Measurements from ENCODE around the gene MEG3.

Gene MEG3

DNA sequence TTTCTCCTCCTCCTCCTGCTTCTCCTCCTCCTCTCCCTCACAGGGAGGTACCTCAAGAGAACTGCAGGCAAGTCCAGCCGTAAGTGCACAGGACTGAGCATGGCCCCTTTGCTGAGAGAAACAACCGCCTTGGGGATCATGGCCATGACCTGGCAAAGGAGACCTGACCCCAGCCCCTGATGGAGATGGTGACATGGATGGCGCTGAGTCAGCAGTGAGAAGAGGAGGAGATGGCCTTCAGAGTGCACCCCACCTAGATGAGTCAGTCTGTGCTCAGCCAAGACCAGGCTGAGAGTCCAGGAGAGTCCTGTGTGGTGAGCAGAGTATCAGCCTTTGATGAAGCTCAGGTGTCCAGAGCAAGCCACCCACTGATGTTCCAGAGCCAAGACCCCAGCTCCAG lies 36.4 kb downstream of the MEG3 start:
- no peak for DNase-seq (ENCODE audit: extremely low read depth in 1 of 2, low read depth in 1 of 2)

- no peak for DNase-seq (ENCODE audit: extremely low read depth in 1 of 2, low read depth in 1 of 2)
These were observed 36.9 kb downstream of the MEG3 start for GRCh38 chr14:100862793-100863192.

DNA sequence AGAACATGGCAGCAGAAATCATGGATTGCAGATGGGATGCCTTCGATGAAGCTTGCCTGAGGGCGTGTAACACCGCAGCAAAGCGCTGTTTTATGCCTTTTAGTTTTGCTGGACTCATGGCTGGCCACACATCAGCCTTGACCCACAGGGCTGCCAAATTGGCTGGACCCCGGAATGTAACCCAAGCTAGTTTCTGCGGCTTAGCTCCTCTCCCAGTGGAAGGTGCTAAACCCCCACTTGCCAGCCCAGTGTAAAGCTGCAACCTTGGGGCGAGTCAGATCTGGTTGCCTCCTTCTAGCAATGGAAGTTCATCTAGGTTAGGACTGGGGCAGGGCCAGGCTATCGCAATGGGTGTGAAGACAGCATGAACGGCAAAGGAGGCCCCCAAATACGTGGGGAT lies 38.3 kb downstream of the MEG3 start:
- DNase-seq (ENCODE audit: extremely low read depth in 1 of 2, low read depth in 1 of 2), result no peak

- DNase-seq (ENCODE audit: extremely low read depth in 1 of 2, low read depth in 1 of 2), result no peak
These were observed 39.2 kb downstream of the MEG3 start for GRCh38 chr14:100864960-100865681.

DNA sequence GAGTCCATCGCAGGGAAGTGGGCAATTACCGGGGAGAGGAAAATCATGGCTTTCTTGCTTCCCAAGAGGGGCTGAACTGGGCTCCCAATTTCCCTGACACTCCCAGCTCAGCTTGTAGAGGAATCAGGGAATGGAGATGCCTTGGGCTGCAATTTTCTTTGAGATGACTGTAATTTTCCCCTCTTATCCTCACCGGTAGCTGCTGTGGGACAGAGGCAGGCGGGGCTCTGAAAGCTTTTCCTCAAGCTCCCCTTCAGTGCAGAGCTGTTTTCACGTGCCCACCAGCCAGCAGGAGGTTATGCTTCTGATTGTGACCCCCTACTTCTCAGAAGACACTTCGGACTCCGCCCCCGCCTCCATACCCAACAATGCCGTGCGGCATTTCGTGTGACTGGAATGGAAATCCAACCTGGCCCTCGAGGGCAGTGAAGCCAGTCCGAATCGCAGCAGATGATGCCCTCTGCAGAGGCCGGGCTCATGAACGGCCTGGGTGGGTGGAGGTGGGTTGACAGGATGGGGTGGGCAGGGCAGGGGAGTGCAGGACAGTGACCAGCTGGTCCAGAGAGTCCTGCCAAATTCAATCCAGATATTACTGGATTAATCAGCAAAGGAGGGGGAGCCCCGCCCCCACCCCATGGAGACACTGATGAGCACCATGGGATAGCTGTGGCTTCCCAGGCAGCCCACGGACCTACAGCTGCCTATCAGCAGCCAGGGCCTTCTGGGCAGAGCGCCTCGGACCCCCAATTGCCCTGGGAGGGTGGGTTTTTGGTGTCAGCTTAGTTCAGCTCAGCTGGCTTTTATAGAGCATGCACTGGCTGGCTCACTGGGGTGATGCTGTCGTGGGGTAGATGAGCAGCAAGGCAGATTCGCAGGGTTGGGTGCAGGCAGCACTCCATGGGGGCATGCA lies 40.0 kb downstream of the MEG3 start:
- no peak for DNase-seq (ENCODE audit: extremely low read depth in 1 of 2, low read depth in 1 of 2)

DNA sequence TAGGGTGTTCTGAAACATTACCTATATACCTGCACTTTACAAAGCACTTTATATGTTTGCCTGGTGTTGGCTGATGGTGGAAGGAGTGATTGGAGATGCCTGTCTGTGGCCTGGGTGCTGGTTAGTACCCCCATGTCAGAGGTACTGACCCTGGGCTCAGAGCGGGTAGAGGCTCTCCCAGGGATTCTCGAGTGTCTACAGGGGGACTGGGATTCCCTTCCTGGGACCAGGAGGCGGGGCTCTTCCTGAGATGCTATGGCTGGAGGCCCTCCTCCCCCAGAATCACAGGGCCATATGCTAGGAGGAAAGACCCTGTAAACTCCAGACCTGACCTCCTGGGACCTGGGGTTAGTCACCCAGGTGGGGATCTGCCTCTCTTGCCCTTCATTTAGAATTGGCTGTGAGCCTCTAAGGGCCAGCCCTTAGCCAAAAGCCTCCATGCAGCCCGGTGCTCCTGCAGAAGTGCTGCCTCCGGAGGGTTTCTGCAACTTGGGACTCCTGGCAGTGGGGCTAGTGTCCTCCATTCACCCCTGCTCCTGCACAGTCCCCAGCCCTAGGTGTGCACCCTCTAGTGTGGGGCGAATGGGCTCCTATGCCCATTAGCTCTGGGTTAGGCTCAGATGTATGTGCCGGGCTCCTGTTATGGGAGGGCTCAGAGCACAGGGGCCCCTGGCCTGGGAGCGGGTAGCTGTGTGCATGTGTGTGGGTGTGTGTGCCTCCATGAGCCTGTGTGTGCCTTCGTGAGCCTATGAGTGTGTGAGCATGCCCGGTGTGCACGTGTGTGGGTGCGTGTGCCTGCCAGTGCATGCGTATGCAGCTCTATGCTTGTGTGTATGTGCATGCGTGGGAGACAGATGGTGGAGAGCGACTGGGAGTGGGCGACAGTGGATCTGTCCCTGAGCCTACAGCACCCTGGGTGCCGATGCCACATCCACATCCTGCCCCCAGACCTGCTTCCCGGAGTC lies 41.0 kb downstream of the MEG3 start:
- DNase-seq (ENCODE audit: extremely low read depth in 1 of 2, low read depth in 1 of 2), result no peak

- no peak for DNase-seq (ENCODE audit: extremely low read depth in 1 of 2, low read depth in 1 of 2)
These were observed 41.9 kb downstream of the MEG3 start for GRCh38 chr14:100867631-100868315.

DNA sequence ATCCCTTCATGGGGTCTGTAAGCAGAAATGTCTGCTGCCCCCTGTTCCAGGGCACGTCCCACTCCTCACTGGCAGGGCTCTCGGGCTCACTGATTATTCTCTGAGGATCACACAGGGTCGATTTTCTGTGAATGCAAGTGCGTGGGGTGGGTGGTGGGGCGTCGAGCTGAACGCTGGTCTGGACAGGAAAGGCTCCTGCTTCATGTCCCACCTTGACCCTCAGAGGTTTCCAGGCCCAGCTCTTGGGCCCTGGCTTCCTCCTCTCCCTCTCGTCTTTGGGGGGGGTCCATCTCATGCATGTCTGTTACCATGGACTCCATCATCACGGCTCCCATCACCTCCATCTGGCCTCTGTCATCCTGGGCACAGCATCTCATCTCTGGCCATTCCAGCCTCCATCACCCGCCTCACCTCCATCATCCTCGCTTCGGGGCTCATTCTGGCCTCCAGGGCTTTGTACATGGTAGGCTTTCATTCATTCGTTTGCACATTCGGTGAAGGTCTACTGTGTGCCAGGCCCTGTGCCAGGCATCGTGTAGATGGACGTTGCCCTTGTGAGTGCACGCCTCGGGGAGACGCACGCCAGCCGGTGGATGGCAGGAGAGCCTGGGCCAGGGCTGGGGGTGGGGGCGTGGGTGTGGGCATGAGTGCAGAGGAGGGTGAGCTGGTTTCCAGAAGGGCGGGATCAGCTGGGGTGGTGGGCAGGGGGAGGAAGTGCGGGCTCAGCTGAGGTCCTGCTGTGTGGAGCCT lies 42.9 kb downstream of the MEG3 start:
- no peak for DNase-seq (ENCODE audit: extremely low read depth in 1 of 2, low read depth in 1 of 2)

- DNase-seq (ENCODE audit: extremely low read depth in 1 of 2, low read depth in 1 of 2), result no peak
These were observed 45.6 kb downstream of the MEG3 start for GRCh38 chr14:100871234-100872186.

DNA sequence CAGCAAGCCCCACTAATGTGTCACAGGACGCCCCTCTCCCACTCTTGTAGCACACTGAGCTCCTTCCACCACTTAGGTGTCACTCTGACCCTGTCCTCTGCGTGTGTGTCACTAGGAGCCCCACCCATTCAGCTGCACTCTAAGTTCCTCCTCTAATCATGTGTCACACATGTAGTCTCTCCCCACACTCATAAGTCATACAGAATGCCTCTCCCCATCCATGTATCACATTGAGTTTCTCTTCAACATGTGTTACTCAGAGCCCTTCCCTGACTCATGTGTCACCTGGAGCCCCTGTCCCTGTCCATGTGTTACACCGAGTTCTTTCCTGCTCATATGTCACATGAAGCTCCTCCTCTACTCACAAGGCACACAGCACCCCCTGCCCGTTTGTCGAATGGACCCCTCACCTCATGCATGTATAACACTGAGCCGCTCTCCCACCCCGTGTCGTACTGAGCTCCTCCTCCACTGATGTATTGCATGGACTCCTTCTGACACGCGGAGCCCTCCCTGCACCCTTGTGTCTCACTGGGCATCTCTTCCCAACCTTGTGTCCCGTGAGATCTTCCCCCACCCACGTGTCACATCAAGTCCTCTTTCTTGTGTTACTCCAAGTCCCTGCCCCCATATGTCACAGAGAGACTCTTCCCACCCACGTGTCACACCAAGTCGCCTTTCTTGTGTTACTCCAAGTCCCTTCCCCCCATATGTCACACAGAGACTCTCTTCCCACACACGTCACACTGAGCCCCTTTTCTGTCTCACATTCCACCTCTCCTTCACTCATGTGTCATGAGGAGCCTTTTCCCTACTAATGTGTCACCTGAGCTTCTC lies 46.6 kb downstream of the MEG3 start:
- DNase-seq (ENCODE audit: extremely low read depth in 1 of 2, low read depth in 1 of 2), result no peak

GRCh38 chr14:100873096-100873482 lies 47.2 kb downstream of the MEG3 start:
- no peak for DNase-seq (ENCODE audit: extremely low read depth in 1 of 2, low read depth in 1 of 2)

- no peak for DNase-seq (ENCODE audit: extremely low read depth in 1 of 2, low read depth in 1 of 2)
These were observed 48.1 kb downstream of the MEG3 start for GRCh38 chr14:100874051-100874410.

GRCh38 chr14:100874411-100875091 lies 48.6 kb downstream of the MEG3 start:
- no peak for DNase-seq (ENCODE audit: extremely low read depth in 1 of 2, low read depth in 1 of 2)

DNA sequence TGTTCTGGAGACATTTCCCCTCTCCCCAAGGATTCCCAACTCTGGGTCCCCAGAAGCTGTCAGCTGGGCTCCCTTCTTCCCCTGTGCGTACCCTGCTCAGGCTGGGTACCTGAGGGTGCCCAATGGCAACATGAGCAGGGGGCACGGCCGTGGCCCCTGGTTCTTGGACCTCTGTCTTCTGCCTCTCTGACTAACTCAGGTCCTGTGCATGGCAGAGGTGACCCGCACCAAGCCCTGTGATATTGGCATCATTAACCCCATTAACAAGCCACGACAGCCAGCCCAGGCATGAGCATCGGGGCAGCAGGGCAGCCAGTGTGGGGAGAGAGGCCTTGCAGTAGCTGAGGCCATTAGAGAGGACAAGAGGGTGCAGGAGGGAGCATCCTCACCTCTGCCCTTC lies 49.2 kb downstream of the MEG3 start:
- no peak for DNase-seq (ENCODE audit: extremely low read depth in 1 of 2, low read depth in 1 of 2)

GRCh38 chr14:100875861-100876590 lies 50.1 kb downstream of the MEG3 start:
- no peak for DNase-seq (ENCODE audit: extremely low read depth in 1 of 2, low read depth in 1 of 2)

GRCh38 chr14:100878271-100879146 lies 52.6 kb downstream of the MEG3 start:
- no peak for DNase-seq (ENCODE audit: extremely low read depth in 1 of 2, low read depth in 1 of 2)
